GM12873 (cell line): ENCODE measurements around the gene XIRP1.

Experiments used
- TF ChIP-seq, protein P1 (sequence below): IDR thresholded peaks from 2 replicates; pipeline ENCODE4 v1.5.1; 2012; ENCODE audit warnings: low read depth, mild to moderate bottlenecking, moderate library complexity, low read length, control low read depth; ENCODE audit not compliant: insufficient read depth; ENCODE audit errors: missing control alignments

The XIRP1 gene

DNA sequence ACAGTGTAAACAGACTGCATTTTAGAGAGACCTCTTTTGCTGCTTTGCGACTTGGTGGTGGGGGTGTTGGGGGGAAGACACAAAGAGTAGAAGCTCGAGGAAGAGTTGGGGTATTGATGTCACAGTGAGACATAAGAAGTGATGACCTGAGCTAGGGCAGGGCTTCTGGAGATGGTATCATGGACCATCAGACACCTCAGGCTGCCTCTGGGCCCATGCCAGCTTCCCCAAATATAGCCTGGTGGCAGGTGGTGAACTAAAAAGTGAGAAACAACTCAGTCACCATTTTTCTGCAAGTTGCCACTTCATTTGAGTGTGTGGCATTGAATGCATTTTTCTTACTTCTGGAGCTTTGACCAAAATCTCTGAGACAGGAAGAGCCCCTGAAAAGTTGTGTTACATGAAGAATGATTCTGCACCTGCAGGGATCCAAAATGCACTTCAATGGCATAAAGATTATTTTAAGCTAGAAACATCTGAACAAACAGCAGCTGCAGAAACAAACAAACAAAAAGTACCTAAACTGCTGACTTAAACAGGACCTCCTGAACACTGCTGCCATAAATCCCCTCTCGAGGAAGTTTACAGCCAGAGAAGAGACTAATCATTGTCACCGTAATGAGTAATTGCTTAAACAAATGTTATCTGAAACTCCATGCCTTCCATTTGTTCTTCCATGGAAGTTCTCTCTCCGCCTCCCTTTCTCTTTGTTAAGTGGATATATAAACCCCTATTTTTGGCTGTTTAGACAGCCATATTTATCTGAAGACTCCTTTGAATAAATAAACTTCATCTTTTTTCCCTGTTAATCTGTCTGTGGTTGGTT, 15.2 kb upstream of the XIRP1 start:
- TF ChIP-seq, protein P1, sequence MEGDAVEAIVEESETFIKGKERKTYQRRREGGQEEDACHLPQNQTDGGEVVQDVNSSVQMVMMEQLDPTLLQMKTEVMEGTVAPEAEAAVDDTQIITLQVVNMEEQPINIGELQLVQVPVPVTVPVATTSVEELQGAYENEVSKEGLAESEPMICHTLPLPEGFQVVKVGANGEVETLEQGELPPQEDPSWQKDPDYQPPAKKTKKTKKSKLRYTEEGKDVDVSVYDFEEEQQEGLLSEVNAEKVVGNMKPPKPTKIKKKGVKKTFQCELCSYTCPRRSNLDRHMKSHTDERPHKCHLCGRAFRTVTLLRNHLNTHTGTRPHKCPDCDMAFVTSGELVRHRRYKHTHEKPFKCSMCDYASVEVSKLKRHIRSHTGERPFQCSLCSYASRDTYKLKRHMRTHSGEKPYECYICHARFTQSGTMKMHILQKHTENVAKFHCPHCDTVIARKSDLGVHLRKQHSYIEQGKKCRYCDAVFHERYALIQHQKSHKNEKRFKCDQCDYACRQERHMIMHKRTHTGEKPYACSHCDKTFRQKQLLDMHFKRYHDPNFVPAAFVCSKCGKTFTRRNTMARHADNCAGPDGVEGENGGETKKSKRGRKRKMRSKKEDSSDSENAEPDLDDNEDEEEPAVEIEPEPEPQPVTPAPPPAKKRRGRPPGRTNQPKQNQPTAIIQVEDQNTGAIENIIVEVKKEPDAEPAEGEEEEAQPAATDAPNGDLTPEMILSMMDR: no peak

DNA sequence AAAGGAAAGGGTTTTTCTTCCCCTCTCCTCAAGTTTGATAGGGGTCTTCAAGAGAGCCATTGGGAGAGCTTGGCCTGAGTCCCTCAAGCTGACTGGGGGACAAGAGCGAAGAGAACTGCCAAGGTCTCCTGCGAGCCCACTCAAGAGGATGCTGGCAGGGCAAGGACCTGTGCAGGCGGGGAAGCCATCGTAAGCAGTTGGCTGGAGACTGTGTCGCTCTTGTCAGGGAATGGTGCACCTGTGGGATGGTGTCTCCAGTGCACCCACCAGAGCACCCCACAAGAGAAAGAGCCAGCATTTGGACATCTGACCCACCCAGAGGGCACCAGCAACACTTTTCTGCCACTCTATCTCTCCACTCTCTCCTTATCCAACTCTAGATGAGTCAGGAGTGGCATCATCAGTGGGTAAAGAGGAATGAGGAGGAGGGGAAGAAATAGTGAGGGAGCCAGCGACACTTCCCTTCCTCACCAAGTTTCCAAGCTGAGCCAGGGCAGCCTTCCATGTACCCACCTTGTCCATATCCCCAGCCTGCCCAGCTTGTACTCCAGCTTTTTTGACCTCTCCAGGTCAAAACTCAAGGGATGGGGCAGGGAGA, 13.6 kb upstream of the XIRP1 start:
- TF ChIP-seq, protein P1: no peak

- TF ChIP-seq, protein P1: no peak
These were observed 12.7 kb upstream of the XIRP1 start for GRCh38 chr3:39205131-39205530.

DNA sequence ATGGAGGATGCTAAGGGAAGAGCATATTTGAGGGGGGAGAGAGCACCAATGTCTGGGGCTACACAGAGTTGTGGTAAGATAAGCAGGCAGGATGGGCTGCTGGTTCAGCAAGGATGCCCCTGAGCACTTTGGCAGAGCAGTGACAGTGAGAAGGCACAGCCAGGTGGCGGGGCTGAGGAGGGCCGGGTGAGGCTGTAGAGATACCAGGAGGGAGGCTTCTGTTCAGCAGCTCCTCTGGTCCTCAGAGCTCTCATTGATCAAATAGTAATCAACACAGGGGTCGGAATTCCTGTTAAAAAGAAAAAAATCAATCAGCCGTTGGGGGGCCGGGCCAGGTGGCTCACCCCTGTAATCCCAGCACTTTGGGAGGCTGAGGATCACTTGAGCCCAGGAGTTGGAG, 11.5 kb upstream of the XIRP1 start:
- TF ChIP-seq, protein P1: no peak

DNA sequence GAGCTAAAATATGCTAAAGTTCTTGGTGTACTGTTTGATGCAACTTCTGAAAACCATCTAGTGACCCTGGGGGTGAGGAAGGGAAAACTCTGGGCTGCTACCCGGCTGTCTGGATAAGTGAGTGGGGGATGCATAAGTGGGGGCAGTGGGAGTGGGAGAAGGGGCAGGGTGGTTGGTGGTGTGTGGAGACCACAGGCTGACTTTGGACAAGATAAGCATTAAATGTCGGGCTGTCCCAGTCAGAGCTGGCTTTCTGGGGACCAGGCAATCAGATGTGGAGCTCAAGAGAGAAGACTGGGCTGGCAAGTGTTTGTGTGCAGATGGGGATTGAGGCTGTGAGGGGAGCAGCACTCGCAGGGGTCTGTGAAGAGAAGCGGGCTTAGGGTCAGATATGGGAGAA, 11.0 kb upstream of the XIRP1 start:
- TF ChIP-seq, protein P1: no peak

- TF ChIP-seq, protein P1: no peak
These were observed 9.7 kb upstream of the XIRP1 start for GRCh38 chr3:39202094-39202493.

- TF ChIP-seq, protein P1: no peak
These were observed 4.4 kb upstream of the XIRP1 start for GRCh38 chr3:39196671-39197356.
